ENCODE results near the gene VWA8. TPM values are rescaled to one million over a fixed set of nuclear protein-coding genes. Genes with fewer than 3 reads are reported as not detected.
"Not testable (repeated sequence)": the region's sequence is repeated elsewhere in the genome, so short reads cannot be mapped to it uniquely, and the experiment has no call there.

The VWA8 gene
- total and polyA plus RNA-seq, 8 donors, result 11.9 to 24.4 (median 14.4) TPM

GRCh38 chr13:41622432-41623429 is 338.2 kb downstream of the VWA8 start:
- ATAC-seq, result peak; percentile 76
- no peaks in the 10 kb centered on the region for H3K4me1 ChIP-seq
- intact Hi-C loops (cut with DNase I), result no loop called here
- no peak overlapping the region for H3K4me3 ChIP-seq
- peak overlapping the region; percentile 53 to 66 for H3K27ac ChIP-seq
- no peak for TF ChIP-seq CTCF (IDR thresholded peaks at IDR 0.05)
- H3K27me3 ChIP-seq, result no peaks in the 10 kb centered on the region
- peaks cover 0 to 3% of the 10 kb centered on the region in 2 donors for H3K9me3 ChIP-seq
- H3K36me3 ChIP-seq, result no peaks in the 10 kb centered on the region
- no peak for DNase-seq

GRCh38 chr13:41621716-41622431 is 339.0 kb downstream of the VWA8 start:
- DNase-seq, result no peak
- ATAC-seq, result peak; percentile 84
- Histone ChIP-seq H3K9me3 (peaks cover 0 to 3% of the 10 kb centered on the region in 2 donors), H3K27me3 (no peaks in the 10 kb centered on the region), H3K36me3 (no peaks in the 10 kb centered on the region), H3K4me3 (no peak overlapping the region), H3K27ac (peak overlapping the region; percentile 53 to 66), H3K4me1 (no peaks in the 10 kb centered on the region)
- no peak for TF ChIP-seq CTCF (IDR thresholded peaks at IDR 0.05)
- intact Hi-C loops (cut with DNase I), result no loop called here

- intact Hi-C loops (cut with DNase I); H3K4me3 ChIP-seq; H3K27me3 ChIP-seq; H3K9me3 ChIP-seq; H3K36me3 ChIP-seq; ATAC-seq; H3K27ac ChIP-seq; DNase-seq: not testable (repeated sequence)
- peaks cover 8 to 13% of the 10 kb centered on the region in 2 donors for H3K4me1 ChIP-seq
Observed at GRCh38 chr13:41617633-41618032, 343.3 kb downstream of the VWA8 start.

- H3K36me3 ChIP-seq, result no peaks in the 10 kb centered on the region
- no peak for TF ChIP-seq CTCF (IDR thresholded peaks at IDR 0.05)
- intact Hi-C loops (cut with DNase I), result no loop called here
- DNase-seq, result no peak
- H3K4me1 ChIP-seq, result peaks cover 12 to 13% of the 10 kb centered on the region in 2 donors
- H3K4me3 ChIP-seq, result no peak overlapping the region
- peak overlapping the region in 1 of 2 donors; percentile 16 for H3K27ac ChIP-seq
- no peak for ATAC-seq
- no peaks in the 10 kb centered on the region for H3K27me3 ChIP-seq
- H3K9me3 ChIP-seq, result no peaks in the 10 kb centered on the region
Observed at GRCh38 chr13:41616151-41616550, 344.8 kb downstream of the VWA8 start.

GRCh38 chr13:41615528-41615855 is 345.4 kb downstream of the VWA8 start:
- Histone ChIP-seq H3K4me3 (no peak overlapping the region), H3K4me1 (peaks cover 18 to 19% of the 10 kb centered on the region in 2 donors), H3K27ac (peak overlapping the region; percentile 46 to 74), H3K9me3 (no peaks in the 10 kb centered on the region), H3K27me3 (no peaks in the 10 kb centered on the region), H3K36me3 (peaks cover 0 to under 1% of the 10 kb centered on the region in 2 donors)
- DNase-seq (no peak), ATAC-seq (no peak)
- TF ChIP-seq CTCF (IDR thresholded peaks at IDR 0.05), result no peak
- intact Hi-C loops (cut with DNase I), result no loop called here
